HG02970 (cell line): ENCODE data around the gene FNIP2.
"Not testable (repeated sequence)": the region's sequence is repeated elsewhere in the genome, so short reads cannot be mapped to it uniquely, and the experiment has no call there.

ENCODE experiments used
- ATAC-seq: cut with Tn5 transposase; IDR thresholded peaks from one replicate; pipeline ENCODE4 v1.9.1; 2021; ENCODE audit warnings: mild to moderate bottlenecking, moderate library complexity, moderate number of reproducible peaks; ENCODE audit not compliant: unreplicated experiment, low FRiP score

The FNIP2 gene

DNA sequence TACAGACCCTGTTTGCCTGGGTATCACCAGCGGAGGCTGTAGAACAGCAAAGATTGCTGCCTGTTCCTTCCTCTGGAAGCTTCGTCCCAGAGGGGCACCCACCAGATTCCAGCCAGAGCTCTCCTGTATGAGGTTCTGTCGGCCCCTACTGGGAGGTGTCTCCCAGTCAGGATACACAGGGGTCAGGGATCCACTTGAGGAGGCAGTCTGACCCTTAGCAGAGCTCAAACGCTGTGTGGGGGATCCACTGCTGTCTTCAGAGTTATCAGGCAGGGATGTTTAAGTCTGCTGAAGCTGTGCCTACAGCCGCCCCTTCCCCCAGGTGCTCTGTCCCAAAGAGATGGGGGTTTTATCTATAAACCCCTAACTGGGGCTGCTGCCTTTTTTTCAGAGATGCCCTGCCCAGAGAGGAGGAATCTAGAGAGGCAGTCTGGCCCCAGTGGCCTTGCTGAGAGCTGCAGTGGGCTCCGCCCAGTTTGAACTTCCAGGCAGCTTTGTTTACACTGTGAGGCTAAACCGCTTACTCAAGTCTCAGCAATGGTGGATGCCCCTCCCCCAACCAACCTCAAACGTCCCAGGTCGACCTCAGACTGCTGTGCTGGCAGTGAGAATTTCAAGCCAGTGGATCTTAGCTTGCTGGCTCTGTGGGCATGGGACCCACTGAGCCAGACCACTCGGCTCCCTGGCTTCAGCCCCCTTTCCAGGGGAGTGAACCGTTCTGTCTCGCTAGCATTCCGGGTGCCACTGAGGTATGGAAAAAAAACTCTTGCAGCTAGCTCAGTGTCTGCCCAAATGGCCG, 133.7 kb downstream of the FNIP2 start:
- not testable (repeated sequence) for ATAC-seq

DNA sequence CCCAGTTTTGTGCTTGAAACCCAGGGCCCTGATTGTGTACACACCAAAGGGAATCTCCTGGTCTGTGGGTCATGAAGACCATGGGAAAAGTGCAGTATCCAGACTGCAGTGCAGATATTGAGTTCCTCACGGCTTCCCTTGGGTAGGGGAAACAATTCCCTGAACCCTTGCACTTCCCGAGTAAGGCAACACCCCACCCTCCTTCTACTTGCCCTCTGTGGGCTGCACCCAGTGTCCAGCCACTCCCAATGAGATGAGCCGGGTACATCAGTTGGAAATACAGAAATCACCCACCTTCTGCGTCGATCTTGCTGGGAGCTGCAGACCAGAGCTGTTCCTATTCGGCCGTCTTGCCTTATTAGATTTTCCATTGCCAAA, 134.2 kb downstream of the FNIP2 start:
- ATAC-seq: no peak

- ATAC-seq: no peak
Observed at GRCh38 chr4:158903472-158904043, 134.7 kb downstream of the FNIP2 start.

- no peak for ATAC-seq
Observed at GRCh38 chr4:158904815-158905214, 136.0 kb downstream of the FNIP2 start.

GRCh38 chr4:158906073-158906472, 137.2 kb downstream of the FNIP2 start:
- no peak for ATAC-seq

GRCh38 chr4:158912390-158912789, 143.6 kb downstream of the FNIP2 start:
- no peak for ATAC-seq

DNA sequence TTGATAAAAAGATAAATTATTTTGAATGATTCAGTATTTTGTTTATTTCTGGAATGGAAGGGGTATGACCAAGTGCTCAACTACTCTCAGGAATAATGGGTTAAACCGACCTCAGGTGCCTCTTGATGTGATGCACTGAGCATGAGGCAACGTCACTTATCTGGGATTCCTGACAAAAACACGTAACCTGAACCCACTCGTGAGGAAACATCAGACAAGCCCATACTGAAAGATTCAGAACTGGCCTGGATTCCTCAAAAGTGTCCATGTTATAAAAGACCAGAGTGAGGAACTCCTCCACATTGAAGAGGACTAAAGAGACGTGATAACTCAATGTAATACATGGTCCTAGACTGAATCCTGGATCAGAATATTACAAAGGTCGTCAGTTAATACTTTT, 144.0 kb downstream of the FNIP2 start:
- ATAC-seq: no peak

GRCh38 chr4:158913766-158914165, 144.9 kb downstream of the FNIP2 start:
- ATAC-seq: no peak

GRCh38 chr4:158914218-158914617, 145.4 kb downstream of the FNIP2 start:
- no peak for ATAC-seq

DNA sequence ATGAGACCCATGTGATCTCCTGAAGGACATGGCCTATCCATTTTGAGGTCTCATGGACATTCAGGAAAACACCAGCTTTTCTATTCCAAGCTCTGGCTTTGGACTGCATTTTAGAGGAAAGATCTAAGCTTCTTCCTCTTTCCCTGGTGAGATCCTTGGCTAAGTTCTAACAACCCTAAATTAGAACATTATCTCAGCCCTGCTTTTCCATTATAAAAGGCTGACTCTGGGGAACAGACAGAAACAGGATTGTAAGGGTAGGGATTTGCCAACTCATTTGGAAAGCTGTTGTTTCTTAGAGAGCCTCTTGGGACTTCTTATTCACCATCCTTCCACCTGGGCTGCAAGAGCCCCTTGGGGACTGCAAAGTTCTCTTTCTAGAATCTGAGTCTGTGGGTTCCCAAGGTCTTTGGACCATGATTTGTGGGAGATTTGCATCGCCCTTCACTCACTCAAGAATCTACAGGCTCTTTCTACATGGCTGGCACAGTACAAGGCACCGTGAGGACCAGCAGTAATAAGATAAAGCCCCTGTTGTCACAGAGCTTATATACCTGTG, 146.9 kb downstream of the FNIP2 start:
- no peak for ATAC-seq

GRCh38 chr4:158920452-158920996, 151.7 kb downstream of the FNIP2 start:
- ATAC-seq: not testable (repeated sequence)

GRCh38 chr4:158927774-158928173, 158.9 kb downstream of the FNIP2 start:
- ATAC-seq: not testable (repeated sequence)

GRCh38 chr4:158929939-158930638, 161.3 kb downstream of the FNIP2 start:
- no peak for ATAC-seq

GRCh38 chr4:158930639-158930972, 161.8 kb downstream of the FNIP2 start:
- ATAC-seq: no peak

DNA sequence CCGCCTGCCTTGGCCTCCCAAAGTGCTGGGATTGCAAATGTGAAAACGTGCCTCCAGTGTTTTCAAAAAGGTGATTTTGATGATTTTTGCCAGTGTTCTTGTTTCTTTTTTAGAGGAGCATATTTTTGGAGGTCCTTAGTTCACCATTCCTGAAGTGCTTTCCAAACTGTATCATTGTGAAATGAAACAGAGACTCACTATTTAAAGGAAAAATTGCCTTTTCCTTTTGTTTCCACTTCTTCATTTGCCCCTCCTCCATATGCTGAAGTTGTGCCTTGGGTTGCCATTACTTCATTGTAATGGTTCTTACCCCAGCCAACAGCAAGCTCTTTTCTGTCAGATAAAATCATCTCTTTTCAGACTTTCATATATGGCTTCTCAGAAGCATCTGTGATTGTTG, 164.4 kb downstream of the FNIP2 start:
- no peak for ATAC-seq

GRCh38 chr4:158934996-158935669, 166.3 kb downstream of the FNIP2 start:
- no peak for ATAC-seq

DNA sequence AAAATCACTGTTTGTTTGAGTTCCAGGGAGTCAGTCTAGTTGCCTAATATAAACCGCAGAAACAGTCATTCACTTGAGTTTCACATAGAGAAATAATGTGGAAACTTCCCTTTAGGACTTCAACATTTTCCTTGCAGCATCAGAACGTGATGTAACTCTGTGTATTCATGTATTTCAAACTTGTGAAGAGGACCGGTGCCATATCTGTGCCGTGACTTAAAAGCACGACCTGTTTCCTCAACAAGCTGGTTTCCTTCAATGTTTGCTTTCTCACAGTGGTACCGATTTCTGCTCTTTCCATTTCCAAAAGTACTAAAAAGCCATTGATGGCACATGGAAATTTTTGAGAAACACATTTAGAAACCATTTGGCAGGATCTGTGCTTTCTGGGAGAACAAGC, 167.4 kb downstream of the FNIP2 start:
- no peak for ATAC-seq

GRCh38 chr4:158938220-158939044, 169.6 kb downstream of the FNIP2 start:
- no peak for ATAC-seq

GRCh38 chr4:158940271-158940670, 171.4 kb downstream of the FNIP2 start:
- ATAC-seq: no peak

DNA sequence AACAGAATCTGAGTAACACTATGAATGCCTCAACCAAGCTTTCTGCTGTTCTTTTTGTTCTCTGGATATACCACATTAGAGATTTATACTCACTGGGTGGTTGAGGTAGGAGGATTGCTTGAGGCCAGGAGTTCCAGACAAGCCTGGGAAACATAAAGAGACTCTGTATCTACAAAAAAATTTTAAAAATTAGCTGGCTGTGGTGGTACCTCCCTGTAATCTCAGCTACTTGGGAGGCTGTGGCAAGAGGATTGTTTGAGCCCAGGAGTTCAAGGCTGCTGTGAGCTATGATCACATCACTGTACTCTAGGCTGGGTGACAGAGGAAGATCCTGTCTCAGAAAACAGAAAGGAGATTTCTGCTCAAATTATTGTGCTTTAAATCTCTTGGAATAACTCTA, 172.5 kb downstream of the FNIP2 start:
- no peak for ATAC-seq
